Prostate gland (tissue), 2 donors: ENCODE measurements around the gene DHPS. TPM values are rescaled to one million over a fixed set of nuclear protein-coding genes. Genes with fewer than 3 reads are reported as not detected.
A peak's percentile ranks its signal among the peaks of the same experiment; 100 is the strongest.
"Not testable (repeated sequence)": the region's sequence is repeated elsewhere in the genome, so short reads cannot be mapped to it uniquely, and the experiment has no call there.

ENCODE experiments used
- DNase-seq: peaks from one replicate; pipeline ENCODE4 v3.0.0-alpha.2; 2019; ENCODE audit warnings: low spot score
- H3K27ac ChIP-seq, 2 donors: fragments of 200-600 bp; sonication (generic); 2 replicates each; pipeline ENCODE4 v1.5.1; 2017 to 2019
- H3K27me3 ChIP-seq: fragments of 200-600 bp; sonication (generic); replicated peaks from 2 replicates; pipeline ENCODE4 v1.5.1; 2019; ENCODE audit not compliant: insufficient read depth
- H3K36me3 ChIP-seq, 2 donors: fragments of 200-600 bp; sonication (generic); 1 replicate in 1 of 2; 2 replicates in 1 of 2; pipeline versions ENCODE4 v1.5.1 to v1.8.1; 2017 to 2019
- H3K4me1 ChIP-seq: fragments of 200-600 bp; sonication (generic); replicated peaks from 2 replicates; pipeline ENCODE4 v1.5.1; 2019
- H3K4me3 ChIP-seq, 2 donors: fragments of 200-600 bp; sonication (generic); 2 replicates each; pipeline ENCODE4 v1.5.1; 2017 to 2019
- H3K9me3 ChIP-seq: fragments of 200-600 bp; sonication (generic); 2 replicates; pipeline ENCODE4 v1.5.1; 2017
- CTCF ChIP-seq, 4 experiments: fragments of 200-600 bp in 2 of 4; fragments of 450-650 bp in 2 of 4; sonication (generic) in 2 of 4; IDR thresholded peaks; 1 replicate in 3 of 4; 2 replicates in 1 of 4; pipeline ENCODE4 v1.5.1; 2016 to 2019; ENCODE audit warnings: antibody characterized with exemption in 4 of 4, mild to moderate bottlenecking in 2 of 4, moderate library complexity in 2 of 4
- POLR2A ChIP-seq: fragments of 450-650 bp; IDR thresholded peaks from one replicate; pipeline ENCODE4 v1.6.1; 2016; ENCODE audit warnings: antibody characterized with exemption, mild to moderate bottlenecking
- POLR2AphosphoS5 ChIP-seq: sonication (generic); formaldehyde crosslinking; IDR thresholded peaks from one replicate; pipeline ENCODE4 v1.6.1; 2017; ENCODE audit warnings: antibody characterized with exemption
- WGBS: methylation state at CpG from one replicate; pipeline ENCODE4 v1.1.5; 2018; 5-methylcytosine and 5-hydroxymethylcytosine counted together
- intact Hi-C: fragments of 100-400 bp; cut with DNase I; formaldehyde crosslinking; loops from one replicate; pipeline ENCODE4 v1.14.2; 2022
- total RNA-seq, 2 donors: library from RNA; depleted of rRNA; stranded (reverse); fragments of >200 nt; gene quantifications; one replicate each; pipeline ENCODE4 v1.1.0, GENCODE V29; 2016

The DHPS gene
- total RNA-seq, 2 donors from 2014 or later: 140 to 178 TPM

DNA sequence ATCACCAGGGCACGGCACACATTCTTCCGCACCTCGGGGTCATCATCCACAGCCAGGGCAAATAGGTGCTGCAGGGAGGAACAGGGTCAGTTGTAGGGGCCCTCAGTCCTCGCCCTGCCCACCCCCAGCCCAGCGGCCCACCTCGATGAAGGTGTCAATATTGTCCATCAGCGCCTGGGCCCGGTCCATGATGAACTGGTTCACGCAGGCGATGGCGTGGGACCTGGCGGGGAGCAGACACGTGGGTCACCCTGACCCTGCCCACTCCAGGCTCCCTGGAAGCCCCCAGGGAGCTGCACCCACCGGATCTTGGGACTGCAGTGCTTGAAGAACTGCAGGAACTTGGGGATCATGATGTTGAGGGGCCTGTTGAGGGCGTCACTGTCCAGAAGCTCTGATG lies 33.4 kb upstream of the DHPS start:
- Histone ChIP-seq H3K36me3 (peaks cover 9 to 51% of the 10 kb centered on the region in 2 donors), H3K27me3 (no peaks in the 10 kb centered on the region), H3K4me1 (no peaks in the 10 kb centered on the region), H3K4me3 (no peak overlapping the region), H3K9me3 (no peaks in the 10 kb centered on the region), H3K27ac (no peak overlapping the region)
- intact Hi-C loops: no loop called here
- DNase-seq: no peak
- WGBS: 96% methylated on average over 15 of the region's 15 CpGs
- TF ChIP-seq POLR2A (no peak), CTCF (IDR thresholded peaks at IDR 0.05) (no peak), POLR2AphosphoS5 (no peak)

- H3K4me1 ChIP-seq, DNase-seq, H3K27ac ChIP-seq, H3K9me3 ChIP-seq, H3K27me3 ChIP-seq, intact Hi-C loops, H3K4me3 ChIP-seq: not testable (repeated sequence)
- H3K36me3 ChIP-seq: peaks cover 9 to 46% of the 10 kb centered on the region in 2 donors
- 94% methylated on average over 9 of the region's 9 CpGs for WGBS
Measured at GRCh38 chr19:12713304-12713703, 31.6 kb upstream of the DHPS start.

- peak in 2 of 4 experiments; percentile 45 to 55 for TF ChIP-seq CTCF (IDR thresholded peaks at IDR 0.05)
- H3K9me3 ChIP-seq, H3K27ac ChIP-seq, H3K4me1 ChIP-seq, H3K4me3 ChIP-seq, DNase-seq, H3K27me3 ChIP-seq, intact Hi-C loops: not testable (repeated sequence)
- peaks cover 10 to 46% of the 10 kb centered on the region in 2 donors for H3K36me3 ChIP-seq
- 50% methylated on average over 12 of the region's 14 CpGs for WGBS
Measured at GRCh38 chr19:12712077-12712476, 30.4 kb upstream of the DHPS start.

DNA sequence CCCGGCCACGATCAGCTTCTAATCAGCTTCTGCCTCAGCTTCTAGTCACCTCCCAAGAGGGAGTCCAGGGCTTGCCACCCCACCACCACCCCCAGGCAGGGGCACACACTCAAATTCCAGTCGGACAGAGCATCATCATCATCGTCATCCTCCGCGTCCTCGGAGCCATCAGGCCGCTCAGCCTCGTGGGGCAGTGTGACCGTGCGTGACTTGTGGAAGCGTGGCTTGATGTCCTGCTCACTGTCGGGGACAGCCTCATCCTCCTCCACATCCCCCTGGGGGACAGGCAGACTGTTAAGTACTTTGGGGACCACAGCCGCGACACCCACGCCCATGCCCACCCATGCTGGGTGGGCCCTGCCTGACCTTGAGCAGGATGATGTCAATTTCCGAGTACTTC lies 29.5 kb upstream of the DHPS start:
- no peak overlapping the region for H3K27ac ChIP-seq
- 91% methylated on average over 17 of the region's 17 CpGs for WGBS
- H3K36me3 ChIP-seq: peaks cover 19 to 40% of the 10 kb centered on the region in 2 donors
- H3K27me3 ChIP-seq: no peaks in the 10 kb centered on the region
- TF ChIP-seq POLR2A (no peak), POLR2AphosphoS5 (no peak), CTCF (IDR thresholded peaks at IDR 0.05) (no peak)
- DNase-seq: no peak
- intact Hi-C loops: no loop called here
- H3K9me3 ChIP-seq: no peaks in the 10 kb centered on the region
- H3K4me3 ChIP-seq: no peak overlapping the region
- no peaks in the 10 kb centered on the region for H3K4me1 ChIP-seq

DNA sequence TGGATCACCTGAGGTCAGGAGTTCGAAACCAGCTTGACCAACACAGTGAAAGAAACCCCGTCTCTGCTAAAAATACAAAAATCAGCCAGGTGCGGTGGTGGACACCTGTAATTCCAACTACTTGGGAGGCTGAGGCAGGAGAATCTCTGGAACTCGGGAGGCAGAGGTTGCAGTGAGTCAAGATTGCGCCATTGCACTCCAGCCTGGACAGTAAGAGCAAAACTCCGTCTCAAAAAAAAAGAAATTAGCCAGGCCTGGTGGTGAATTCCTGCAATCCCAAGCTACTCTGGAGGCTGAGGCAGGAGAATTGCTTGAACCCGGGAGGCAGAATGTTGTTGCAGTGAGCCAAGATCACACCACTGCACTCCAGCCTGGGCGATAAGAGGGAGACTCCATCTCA lies 27.0 kb upstream of the DHPS start:
- 92% methylated on average over 8 of the region's 8 CpGs for WGBS
- DNase-seq: no peak
- Histone ChIP-seq H3K4me3 (no peak overlapping the region), H3K36me3 (peaks cover 17 to 29% of the 10 kb centered on the region in 2 donors), H3K27ac (no peak overlapping the region), H3K4me1 (no peaks in the 10 kb centered on the region), H3K27me3 (no peaks in the 10 kb centered on the region), H3K9me3 (no peaks in the 10 kb centered on the region)
- TF ChIP-seq POLR2AphosphoS5: no peak
- no peak for TF ChIP-seq CTCF (IDR thresholded peaks at IDR 0.05)
- no peak for TF ChIP-seq POLR2A
- intact Hi-C loops: no loop called here
